GM23248 (cell line): ENCODE measurements around the gene NBEAL2.

Experiments
- EZH2 ChIP-seq: fragments of 200-600 bp; sonication (generic); IDR thresholded peaks from 2 replicates; pipeline ENCODE4 v1.6.1; 2018; ENCODE audit warnings: antibody characterized with exemption, mild to moderate bottlenecking; ENCODE audit not compliant: insufficient read depth, poor library complexity, severe bottlenecking
- EZH2phosphoT487 ChIP-seq: fragments of 200-600 bp; sonication (generic); IDR thresholded peaks from 2 replicates; pipeline ENCODE4 v1.6.1; 2018; ENCODE audit warnings: antibody characterized with exemption, moderate library complexity, mild to moderate bottlenecking, low read depth; ENCODE audit not compliant: insufficient read depth

DNA sequence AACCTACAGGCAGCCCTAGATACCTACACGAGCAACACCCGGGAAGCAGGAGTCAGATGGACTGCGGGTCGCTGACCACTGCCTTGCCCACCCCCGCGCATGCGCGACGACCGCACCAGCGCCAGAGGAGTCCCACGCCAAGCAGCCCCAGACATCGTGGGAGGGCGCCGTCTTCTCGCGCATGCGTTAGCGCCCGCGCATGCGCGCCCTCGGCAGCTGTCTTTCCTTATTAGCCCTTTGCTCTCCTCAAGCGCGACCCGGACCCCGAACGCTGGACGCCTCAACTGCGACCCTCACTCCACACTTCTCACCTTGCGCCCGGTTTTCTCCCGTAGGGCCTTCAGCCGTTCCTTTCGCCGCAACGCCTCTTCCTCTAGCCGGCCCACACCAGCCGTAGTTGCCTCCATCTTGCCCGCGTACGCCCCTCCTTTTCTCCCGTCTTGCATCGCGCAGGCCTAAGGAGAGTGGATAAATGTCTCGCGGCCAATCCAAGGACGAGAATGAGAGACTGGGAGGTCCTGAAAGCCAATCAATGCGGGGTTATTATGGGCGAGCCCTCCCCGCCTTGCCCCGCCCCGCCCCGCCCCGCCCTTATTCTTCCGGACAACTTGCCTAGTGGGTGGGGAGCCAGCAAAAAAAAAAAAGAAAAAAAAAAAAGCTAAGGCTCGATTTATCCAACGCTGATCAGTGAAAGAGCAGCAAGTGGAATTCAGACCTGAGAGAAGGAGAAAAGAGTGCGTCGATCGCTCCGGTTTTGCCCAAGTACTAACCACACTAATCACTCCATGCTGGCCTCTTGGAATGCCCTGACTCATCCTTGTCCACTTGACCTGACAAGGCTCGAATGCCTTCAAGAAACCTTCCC is 2.9 kb upstream of the NBEAL2 start, which contains the start of gene CCDC12:
- TF ChIP-seq EZH2 (no peak), EZH2phosphoT487 (no peak)
